Measurements from ENCODE around the gene PRRX1.

- TF ChIP-seq YY1 (IDR thresholded peaks at IDR 0.05; ENCODE audit: insufficient read depth, insufficient read length) (no peak), SUZ12 (IDR thresholded peaks at IDR 0.05; ENCODE audit: extremely low read depth, insufficient read depth, insufficient read length) (no peak), ZNF274 (IDR thresholded peaks at IDR 0.05; ENCODE audit: low read depth, low read length) (no peak)
Measured at GRCh38 chr1:170731566-170732251, 67.8 kb downstream of the PRRX1 start.
